Activated gamma-delta T cell treated with anti-CD3 and anti-CD28 coated beads, Interleukin-2, amount 50 U/mL, for 16 hours (primary cell): ENCODE data around the gene IL17RD.

Source experiments
- DNase-seq: peaks from one replicate; pipeline ENCODE4 v3.0.0-alpha.2; 2020; ENCODE audit warnings: low read depth

Gene IL17RD

GRCh38 chr3:57164657-57165573 is at the start of gene IL17RD:
Gene IL17RD (minus strand): TSS chr3:57165353. CDS start chr3:57165286, 67 bp downstream.
- DNase-seq, result no peak

- DNase-seq, result no peak
Observed at GRCh38 chr3:57206423-57206822, 41.3 kb upstream of the IL17RD start.

- no peak for DNase-seq
Observed at GRCh38 chr3:57199895-57200297, 34.7 kb upstream of the IL17RD start, which contains the start of gene HESX1. Gene HESX1 (minus strand): TSS chr3:57199978. CDS start chr3:57199918, 60 bp downstream.

DNA sequence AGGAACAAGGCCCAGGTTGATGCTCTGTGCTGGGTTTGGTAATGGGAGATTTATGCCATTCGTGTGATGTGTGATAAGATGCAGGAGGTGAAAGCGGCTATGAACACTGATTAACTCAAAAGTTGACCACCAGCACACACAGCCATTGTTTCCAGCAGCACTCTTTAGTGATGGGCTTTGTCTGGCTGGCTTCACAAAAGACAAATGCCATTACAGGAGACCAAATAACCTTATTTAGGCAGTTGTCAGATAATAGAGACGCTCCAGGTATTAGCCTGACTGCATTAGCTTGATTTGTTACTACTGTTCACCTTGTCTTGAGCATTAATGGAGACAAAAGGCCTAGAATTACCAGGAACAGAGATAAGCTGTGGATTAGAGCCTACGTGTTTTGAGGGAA is 29.5 kb upstream of the IL17RD start:
- no peak for DNase-seq

- DNase-seq, result no peak
Observed at GRCh38 chr3:57192028-57192427, 26.9 kb upstream of the IL17RD start.

GRCh38 chr3:57184526-57184925 is 19.4 kb upstream of the IL17RD start:
- DNase-seq, result no peak

GRCh38 chr3:57179580-57180410 is 14.6 kb upstream of the IL17RD start:
- DNase-seq, result no peak

- DNase-seq, result no peak
Observed at GRCh38 chr3:57176045-57176444, 10.9 kb upstream of the IL17RD start.

GRCh38 chr3:57173687-57174086 is 8.5 kb upstream of the IL17RD start:
- DNase-seq, result no peak

GRCh38 chr3:57170946-57171345 is 5.8 kb upstream of the IL17RD start:
- DNase-seq, result no peak

GRCh38 chr3:57169872-57170623 is 4.9 kb upstream of the IL17RD start:
- DNase-seq, result peak; percentile 33

DNA sequence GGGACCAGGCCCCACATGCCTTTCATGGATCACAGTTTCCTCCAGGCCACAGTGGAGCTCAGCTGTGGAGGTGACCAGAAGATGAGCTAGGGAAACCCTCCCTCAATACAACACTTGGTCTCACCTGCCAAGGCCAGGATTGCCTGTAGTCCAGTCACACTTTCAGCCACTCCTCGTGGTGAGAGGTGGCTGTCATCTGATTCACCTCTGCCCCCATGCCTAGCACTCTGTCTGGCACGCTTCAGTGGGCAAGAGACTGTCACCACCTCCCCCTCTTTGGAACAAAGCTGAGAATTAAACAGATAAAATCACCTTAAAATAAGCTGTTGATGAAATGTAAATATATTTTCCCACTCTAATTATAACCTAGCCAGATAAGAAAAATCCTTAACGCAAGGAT is 4.0 kb upstream of the IL17RD start:
- DNase-seq, result no peak

- no peak for DNase-seq
Observed at GRCh38 chr3:57168151-57168550, 3.0 kb upstream of the IL17RD start.

GRCh38 chr3:57166660-57167059 is 1.5 kb upstream of the IL17RD start:
- DNase-seq, result no peak

DNA sequence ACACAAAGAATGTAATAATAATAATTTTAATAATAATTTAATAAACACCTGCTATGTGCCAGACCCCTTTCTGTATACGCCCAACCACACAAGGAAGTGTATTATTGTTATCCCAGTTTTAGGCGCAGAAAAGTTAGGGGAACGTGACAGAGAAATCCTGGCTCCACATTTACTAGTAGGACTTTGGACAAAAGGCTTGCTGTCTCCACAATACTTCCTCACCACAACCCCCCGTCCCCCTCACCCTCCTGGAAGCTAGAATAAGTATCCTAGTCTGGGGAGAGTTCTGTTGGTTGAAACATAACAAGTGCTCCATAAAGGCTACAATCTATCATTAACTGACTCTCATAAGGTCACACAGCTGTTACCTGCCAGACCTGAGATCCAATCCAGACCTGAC is 488 bp upstream of the IL17RD start:
- DNase-seq, result no peak

DNA sequence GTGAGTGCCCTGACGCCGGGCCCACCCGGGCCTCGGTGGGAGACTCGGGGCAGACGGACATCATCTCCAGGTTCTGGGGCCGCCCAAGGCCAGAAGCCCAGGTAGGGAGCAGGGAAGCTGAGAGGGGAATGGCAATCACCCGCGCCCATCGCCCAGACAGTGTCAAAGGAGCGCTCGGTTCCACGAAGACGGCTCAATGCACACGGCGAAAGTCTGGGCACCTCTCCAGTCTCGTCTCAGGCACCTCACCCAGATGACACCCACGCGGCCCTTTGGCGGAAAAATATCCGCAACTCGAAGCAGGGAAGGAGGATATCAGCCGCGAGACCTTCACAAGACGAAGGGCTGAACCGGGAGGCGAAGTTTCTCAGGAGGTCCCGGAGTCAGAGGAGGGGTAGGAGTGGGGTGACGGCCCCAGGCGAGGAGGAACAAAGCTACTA is 916 bp downstream of the IL17RD start:
- no peak for DNase-seq

DNA sequence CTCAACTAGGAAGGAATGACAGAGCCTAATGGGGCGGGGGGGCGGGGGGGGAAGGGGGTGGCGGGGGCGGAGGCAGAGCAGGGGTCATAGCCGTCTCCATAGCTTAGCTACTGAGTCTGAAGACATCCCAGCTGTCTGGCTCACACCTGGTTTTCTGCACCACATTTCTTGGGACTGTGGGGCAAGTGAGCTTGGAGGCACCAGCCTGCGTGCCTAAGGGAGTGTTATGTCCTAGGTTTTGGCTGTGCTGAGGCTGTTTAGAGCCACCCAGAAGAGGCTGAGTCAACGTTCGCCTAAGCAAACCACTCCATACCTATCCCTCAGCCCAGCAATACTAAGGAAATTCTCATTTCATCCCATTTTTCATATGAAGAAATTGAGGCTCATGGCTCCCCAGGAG is 1.4 kb downstream of the IL17RD start:
- DNase-seq, result no peak

- no peak for DNase-seq
Observed at GRCh38 chr3:57161915-57162314, 3.2 kb downstream of the IL17RD start.

DNA sequence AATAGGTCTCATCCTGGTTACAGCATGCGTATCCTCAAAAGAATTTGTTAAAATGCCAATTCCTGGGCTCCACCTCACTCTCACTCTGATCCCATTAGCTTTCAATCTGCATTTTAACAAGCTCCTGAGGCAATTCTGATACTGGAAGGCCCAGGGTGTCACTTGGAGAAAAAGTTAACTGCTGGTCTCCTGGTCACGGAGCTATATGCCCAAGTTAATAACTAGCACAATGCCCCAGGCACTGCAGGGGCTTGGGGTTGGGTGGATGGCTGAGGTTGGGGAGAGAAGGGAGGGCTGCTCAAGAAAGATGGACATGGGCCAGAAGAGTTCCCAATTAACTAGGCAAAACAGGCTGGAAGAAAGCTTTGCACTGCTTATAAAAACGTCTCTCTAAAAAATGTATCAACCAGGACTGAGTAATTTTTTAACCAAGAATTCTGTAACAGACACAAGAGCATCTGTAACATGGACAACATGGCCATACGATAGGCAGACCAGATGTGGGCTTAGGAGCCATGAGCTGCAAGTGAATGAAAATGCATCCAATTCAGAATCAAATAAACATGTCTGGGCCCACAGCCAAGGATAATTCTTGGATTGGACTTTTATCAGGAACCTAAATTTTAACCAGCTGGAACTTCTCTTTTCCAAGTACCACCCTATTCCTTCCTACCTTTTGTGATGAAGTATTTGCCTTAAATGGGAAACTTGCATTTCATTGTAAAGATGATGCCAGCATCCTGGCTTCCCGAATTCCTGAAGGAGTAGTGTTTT is 4.2 kb downstream of the IL17RD start:
- no peak for DNase-seq

- DNase-seq, result no peak
Observed at GRCh38 chr3:57160076-57160764, 4.9 kb downstream of the IL17RD start.
